HG03457 (cell line): Measurements from ENCODE around the gene FXYD7.
"Not testable (repeated sequence)": the region's sequence is repeated elsewhere in the genome, so short reads cannot be mapped to it uniquely, and the experiment has no call there.

Experiments
- ATAC-seq: cut with Tn5 transposase; IDR thresholded peaks from one replicate; pipeline ENCODE4 v1.9.1; 2021; ENCODE audit warnings: moderate number of reproducible peaks; ENCODE audit not compliant: unreplicated experiment

FXYD7 gene

GRCh38 chr19:35125749-35126623, 17.1 kb upstream of the FXYD7 start:
- no peak for ATAC-seq

GRCh38 chr19:35126624-35126959, 16.5 kb upstream of the FXYD7 start:
- ATAC-seq = no peak

- ATAC-seq = no peak
Observed at GRCh38 chr19:35127871-35128270, 15.2 kb upstream of the FXYD7 start.

- ATAC-seq = no peak
Observed at GRCh38 chr19:35128398-35129057, 14.5 kb upstream of the FXYD7 start.

GRCh38 chr19:35129724-35130274, 13.3 kb upstream of the FXYD7 start:
- ATAC-seq = not testable (repeated sequence)

- ATAC-seq = no peak
Observed at GRCh38 chr19:35130761-35131720, 12.0 kb upstream of the FXYD7 start.

- no peak for ATAC-seq
Observed at GRCh38 chr19:35132254-35132653, 10.8 kb upstream of the FXYD7 start.

- no peak for ATAC-seq
Observed at GRCh38 chr19:35133826-35134225, 9.2 kb upstream of the FXYD7 start.

- no peak for ATAC-seq
Observed at GRCh38 chr19:35134601-35135242, 8.3 kb upstream of the FXYD7 start, which contains the start of gene LGI4. TSS of gene LGI4 (minus strand) at chr19:35135059. CDS start at chr19:35134680, 379 bp downstream.

GRCh38 chr19:35135389-35135909, 7.6 kb upstream of the FXYD7 start:
- ATAC-seq = no peak

GRCh38 chr19:35136231-35136630, 6.8 kb upstream of the FXYD7 start:
- no peak for ATAC-seq

GRCh38 chr19:35136977-35137702, 5.9 kb upstream of the FXYD7 start:
- no peak for ATAC-seq

GRCh38 chr19:35138305-35138892, 4.7 kb upstream of the FXYD7 start, which contains the start of gene FXYD1:
TSS of gene FXYD1 (plus strand) at chr19:35138824. CDS start at chr19:35140080, 1,256 bp downstream.
- no peak for ATAC-seq

- no peak for ATAC-seq
Observed at GRCh38 chr19:35140207-35140961, 2.7 kb upstream of the FXYD7 start.

- ATAC-seq = peak; percentile 54
Observed at GRCh38 chr19:35140962-35141836, 1.9 kb upstream of the FXYD7 start.

GRCh38 chr19:35141837-35142605, 1.0 kb upstream of the FXYD7 start:
- no peak for ATAC-seq
